Thyroid gland (tissue), 4 donors: Measurements from ENCODE around the gene UQCC5. TPM values are rescaled to one million over a fixed set of nuclear protein-coding genes. Genes with fewer than 3 reads are reported as not detected.

Experiments used
- DNase-seq, 2 donors: peaks; one replicate each; pipeline ENCODE4 v3.0.0-alpha.2; 2019
- H3K27ac ChIP-seq, 3 donors: fragments of 200-600 bp; sonication (generic); 1 replicate in 2 of 3; 2 replicates in 1 of 3; pipeline ENCODE4 v1.5.1; 2016 to 2019; ENCODE audit warnings: mild to moderate bottlenecking in 1 of 3, moderate library complexity in 1 of 3
- H3K27me3 ChIP-seq: fragments of 200-600 bp; sonication (generic); one replicate; pipeline ENCODE4 v1.5.1; 2019
- H3K36me3 ChIP-seq, 2 donors: fragments of 200-600 bp; sonication (generic); one replicate each; pipeline ENCODE4 v1.5.1; 2016 to 2019
- H3K4me1 ChIP-seq, 2 donors: fragments of 200-600 bp; sonication (generic); one replicate each; pipeline ENCODE4 v1.5.1; 2017 to 2019
- H3K4me3 ChIP-seq, 3 donors: fragments of 200-600 bp; sonication (generic); replicated peaks in 1 of 3; 1 replicate in 2 of 3; 2 replicates in 1 of 3; pipeline ENCODE4 v1.5.1; 2016; ENCODE audit warnings: mild to moderate bottlenecking in 1 of 3
- H3K9me3 ChIP-seq: fragments of 200-600 bp; sonication (generic); one replicate; pipeline ENCODE4 v1.5.1; 2017
- CTCF ChIP-seq, 6 experiments: fragments of 200-600 bp in 3 of 6; fragments of 450-650 bp in 3 of 6; sonication (generic) in 3 of 6; IDR thresholded peaks; one replicate each; pipeline ENCODE4 v1.5.1; 2016 to 2019; ENCODE audit warnings: antibody characterized with exemption in 6 of 6, mild to moderate bottlenecking in 2 of 6, inconsistent platforms in 1 of 6, moderate library complexity in 1 of 6
- POLR2A ChIP-seq, 2 donors: fragments of 450-650 bp; IDR thresholded peaks; one replicate each; pipeline ENCODE4 v1.6.1; 2017; ENCODE audit warnings: antibody characterized with exemption in 2 of 2, mild to moderate bottlenecking in 2 of 2, moderate library complexity in 1 of 2
- WGBS, 2 donors: methylation state at CpG; one replicate each; pipeline ENCODE4 v1.1.5; 2017; 5-methylcytosine and 5-hydroxymethylcytosine counted together
- intact Hi-C: fragments of 100-400 bp; cut with DNase I; formaldehyde crosslinking; loops from one replicate; pipeline ENCODE4 v1.15.1; 2023
- total RNA-seq, 4 donors: library from RNA; depleted of rRNA; stranded (reverse); fragments of >200 nt; gene quantifications; one replicate each; pipeline ENCODE4 v1.2.3, GENCODE V29; 2016

Gene UQCC5
- total RNA-seq, 4 donors from 2014 or later = 4.8 to 34.3 (median 9.4) TPM

GRCh38 chr3:52519445-52520140 is 16.8 kb upstream of the UQCC5 start:
- TF ChIP-seq POLR2A (IDR thresholded peaks at IDR 0.05) (no peak), CTCF (IDR thresholded peaks at IDR 0.05) (no peak)
- intact Hi-C loops = no loop called here
- Histone ChIP-seq H3K9me3 (no peaks in the 10 kb centered on the region), H3K4me3 (no peak overlapping the region), H3K27ac (no peak overlapping the region), H3K4me1 (peaks cover under 1 to 12% of the 10 kb centered on the region in 2 donors), H3K27me3 (no peaks in the 10 kb centered on the region), H3K36me3 (peaks cover 4 to 7% of the 10 kb centered on the region in 2 donors)
- no peak for DNase-seq
- WGBS, 2 donors = 88 to 96% methylated on average over 19 of the region's 22 CpGs

- Histone ChIP-seq H3K4me3 (no peak overlapping the region), H3K9me3 (no peaks in the 10 kb centered on the region), H3K27me3 (no peaks in the 10 kb centered on the region), H3K4me1 (peaks cover 6 to 18% of the 10 kb centered on the region in 2 donors), H3K36me3 (peaks cover 4 to 7% of the 10 kb centered on the region in 2 donors), H3K27ac (no peak overlapping the region)
- DNase-seq = no peak
- 90 to 96% methylated on average over 12 to 13 of the region's 14 CpGs for WGBS, 2 donors
- TF ChIP-seq POLR2A (IDR thresholded peaks at IDR 0.05) = no peak
- TF ChIP-seq CTCF (IDR thresholded peaks at IDR 0.05) = no peak
- intact Hi-C loops = no loop called here
Measured at GRCh38 chr3:52520141-52520667, 16.2 kb upstream of the UQCC5 start.

- peaks cover 13 to 25% of the 10 kb centered on the region in 2 donors for H3K4me1 ChIP-seq
- H3K27me3 ChIP-seq = no peaks in the 10 kb centered on the region
- WGBS, 2 donors = 86 to 90% methylated on average over 14 to 20 of the region's 20 CpGs
- TF ChIP-seq CTCF (IDR thresholded peaks at IDR 0.05) (no peak), POLR2A (IDR thresholded peaks at IDR 0.05) (no peak)
- intact Hi-C loops = no loop called here
- H3K4me3 ChIP-seq = no peak overlapping the region
- peaks cover 4 to 7% of the 10 kb centered on the region in 2 donors for H3K36me3 ChIP-seq
- H3K27ac ChIP-seq = no peak overlapping the region
- H3K9me3 ChIP-seq = no peaks in the 10 kb centered on the region
- DNase-seq = no peak
Measured at GRCh38 chr3:52520716-52521487, 15.5 kb upstream of the UQCC5 start.

DNA sequence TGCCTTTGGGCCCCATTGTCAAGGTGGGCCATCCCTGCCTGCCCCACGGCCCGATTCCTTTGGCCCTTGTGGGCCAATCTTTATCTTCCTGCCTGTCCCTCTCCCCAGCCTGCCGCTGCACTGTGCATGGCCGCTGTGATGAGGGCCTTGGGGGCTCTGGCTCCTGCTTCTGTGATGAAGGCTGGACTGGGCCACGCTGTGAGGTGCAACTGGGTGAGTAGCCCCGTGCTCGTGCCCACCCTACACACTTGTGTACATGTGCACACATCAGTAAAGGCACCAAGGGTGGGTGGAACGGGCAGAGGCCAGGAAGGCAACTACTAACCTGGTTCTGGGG is 14.9 kb upstream of the UQCC5 start:
- peaks cover 4 to 7% of the 10 kb centered on the region in 2 donors for H3K36me3 ChIP-seq
- H3K27me3 ChIP-seq = no peaks in the 10 kb centered on the region
- H3K4me1 ChIP-seq = peaks cover 19 to 30% of the 10 kb centered on the region in 2 donors
- H3K4me3 ChIP-seq = no peak overlapping the region
- intact Hi-C loops = no loop called here
- TF ChIP-seq CTCF (IDR thresholded peaks at IDR 0.05) (no peak), POLR2A (IDR thresholded peaks at IDR 0.05) (no peak)
- no peaks in the 10 kb centered on the region for H3K9me3 ChIP-seq
- 88 to 92% methylated on average over 3 to 8 of the region's 8 CpGs for WGBS, 2 donors
- H3K27ac ChIP-seq = no peak overlapping the region
- DNase-seq = no peak
